ENCODE results near the gene PCSK9.

GRCh38 chr1:55063577-55063942 lies 24.2 kb downstream of the PCSK9 start:
- TF ChIP-seq, protein P1, sequence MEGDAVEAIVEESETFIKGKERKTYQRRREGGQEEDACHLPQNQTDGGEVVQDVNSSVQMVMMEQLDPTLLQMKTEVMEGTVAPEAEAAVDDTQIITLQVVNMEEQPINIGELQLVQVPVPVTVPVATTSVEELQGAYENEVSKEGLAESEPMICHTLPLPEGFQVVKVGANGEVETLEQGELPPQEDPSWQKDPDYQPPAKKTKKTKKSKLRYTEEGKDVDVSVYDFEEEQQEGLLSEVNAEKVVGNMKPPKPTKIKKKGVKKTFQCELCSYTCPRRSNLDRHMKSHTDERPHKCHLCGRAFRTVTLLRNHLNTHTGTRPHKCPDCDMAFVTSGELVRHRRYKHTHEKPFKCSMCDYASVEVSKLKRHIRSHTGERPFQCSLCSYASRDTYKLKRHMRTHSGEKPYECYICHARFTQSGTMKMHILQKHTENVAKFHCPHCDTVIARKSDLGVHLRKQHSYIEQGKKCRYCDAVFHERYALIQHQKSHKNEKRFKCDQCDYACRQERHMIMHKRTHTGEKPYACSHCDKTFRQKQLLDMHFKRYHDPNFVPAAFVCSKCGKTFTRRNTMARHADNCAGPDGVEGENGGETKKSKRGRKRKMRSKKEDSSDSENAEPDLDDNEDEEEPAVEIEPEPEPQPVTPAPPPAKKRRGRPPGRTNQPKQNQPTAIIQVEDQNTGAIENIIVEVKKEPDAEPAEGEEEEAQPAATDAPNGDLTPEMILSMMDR (IDR thresholded peaks at IDR 0.05) = no peak
- TF ChIP-seq POLR2AphosphoS5 (IDR thresholded peaks at IDR 0.05) (no peak), POLR2A (IDR thresholded peaks at IDR 0.05) (no peak)
